H9 (cell line): Measurements from ENCODE around the gene CDC6. TPM values are rescaled to one million over a fixed set of nuclear protein-coding genes. Genes with fewer than 3 reads are reported as not detected.

ENCODE experiments used
- DNase-seq: peaks from one replicate; pipeline ENCODE4 v3.0.0-alpha.2; 2017
- H2AFZ ChIP-seq: one replicate; pipeline ENCODE4 v1.6.1; 2013; ENCODE audit warnings: mild to moderate bottlenecking, low read length, control low read depth, moderate library complexity
- H2AK5ac ChIP-seq: 2 replicates; pipeline ENCODE4 v1.6.1; 2013; ENCODE audit warnings: low read length, control low read depth, mixed read lengths; ENCODE audit not compliant: insufficient read length
- H2BK120ac ChIP-seq: one replicate; pipeline ENCODE4 v1.6.1; 2013; ENCODE audit warnings: low read depth, mild to moderate bottlenecking, low read length, control low read depth, inconsistent platforms; ENCODE audit not compliant: poor library complexity, severe bottlenecking
- H2BK12ac ChIP-seq: 2 replicates; pipeline ENCODE4 v1.6.1; 2013; ENCODE audit warnings: low read length, control low read depth, mixed read lengths, low read depth; ENCODE audit not compliant: insufficient read length
- H2BK15ac ChIP-seq: 2 replicates; pipeline ENCODE4 v1.6.1; 2013; ENCODE audit warnings: low read depth, low read length, control low read depth
- H2BK20ac ChIP-seq: one replicate; pipeline ENCODE4 v1.6.1; 2013; ENCODE audit warnings: low read depth, mild to moderate bottlenecking, low read length, control low read depth, inconsistent platforms; ENCODE audit not compliant: poor library complexity, severe bottlenecking
- H2BK5ac ChIP-seq: 2 replicates; pipeline ENCODE4 v1.6.1; 2013; ENCODE audit warnings: low read length, control low read depth, mixed read lengths; ENCODE audit not compliant: insufficient read length
- H3K14ac ChIP-seq: 2 replicates; pipeline ENCODE4 v1.6.1; 2013; ENCODE audit warnings: low read length, control low read depth; ENCODE audit not compliant: insufficient read depth
- H3K18ac ChIP-seq: 2 replicates; pipeline ENCODE4 v1.6.1; 2013; ENCODE audit warnings: low read depth, mild to moderate bottlenecking, mixed read lengths, low read length, control low read depth; ENCODE audit not compliant: insufficient read length
- H3K23ac ChIP-seq: 2 replicates; pipeline ENCODE4 v1.6.1; 2013; ENCODE audit warnings: low read length, control low read depth, mixed read lengths, low read depth; ENCODE audit not compliant: insufficient read length
- H3K23me2 ChIP-seq: 2 replicates; pipeline ENCODE4 v1.6.1; 2013; ENCODE audit warnings: low read depth, mild to moderate bottlenecking, mixed read lengths, low read length, control low read depth; ENCODE audit not compliant: insufficient read length, poor library complexity, severe bottlenecking
- H3K27ac ChIP-seq: 2 replicates; pipeline ENCODE4 v1.5.1; 2013; ENCODE audit warnings: low read length, control low read depth, mixed read lengths, low read depth; ENCODE audit not compliant: insufficient read length
- H3K27me3 ChIP-seq: 2 replicates; pipeline ENCODE4 v1.6.1; 2013; ENCODE audit warnings: low read length, control low read depth, inconsistent platforms; ENCODE audit not compliant: insufficient read depth
- H3K4ac ChIP-seq: 2 replicates; pipeline ENCODE4 v1.6.1; 2013; ENCODE audit warnings: low read depth, mild to moderate bottlenecking, control low read depth, inconsistent platforms, low read length, moderate library complexity
- H3K4me1 ChIP-seq: 2 replicates; pipeline ENCODE4 v1.6.1; 2013; ENCODE audit warnings: low read length, control low read depth, inconsistent platforms; ENCODE audit not compliant: insufficient read depth
- H3K4me2 ChIP-seq: 2 replicates; pipeline ENCODE4 v1.6.1; 2013; ENCODE audit warnings: low read length, control low read depth, mixed read lengths; ENCODE audit not compliant: insufficient read length, insufficient read depth
- H3K56ac ChIP-seq: 2 replicates; pipeline ENCODE4 v1.6.1; 2013; ENCODE audit warnings: low read depth, mild to moderate bottlenecking, mixed read lengths, low read length, control low read depth; ENCODE audit not compliant: insufficient read length
- H3K79me1 ChIP-seq: 2 replicates; pipeline ENCODE4 v1.6.1; 2013; ENCODE audit warnings: low read depth, mild to moderate bottlenecking, moderate library complexity, low read length, control low read depth, inconsistent platforms; ENCODE audit not compliant: insufficient read depth, poor library complexity, severe bottlenecking
- H3K79me2 ChIP-seq: 2 replicates; pipeline ENCODE4 v1.6.1; 2013; ENCODE audit warnings: low read length, control low read depth, inconsistent platforms; ENCODE audit not compliant: insufficient read depth
- H3K9ac ChIP-seq: 2 replicates; pipeline ENCODE4 v1.6.1; 2013; ENCODE audit warnings: low read length, control low read depth, mixed read lengths; ENCODE audit not compliant: insufficient read length; ENCODE audit errors: extremely low read depth
- H3K9me3 ChIP-seq: one replicate; pipeline ENCODE4 v1.6.1; 2013; ENCODE audit warnings: low read depth, low read length, inconsistent platforms; ENCODE audit not compliant: control insufficient read depth
- H3T11ph ChIP-seq: one replicate; pipeline ENCODE4 v1.6.1; 2013; ENCODE audit warnings: mild to moderate bottlenecking, low read length, control low read depth, inconsistent platforms
- H4K20me1 ChIP-seq: one replicate; pipeline ENCODE4 v1.6.1; 2013; ENCODE audit not compliant: control insufficient read depth, insufficient read length, insufficient read depth
- H4K5ac ChIP-seq: 2 replicates; pipeline ENCODE4 v1.6.1; 2013; ENCODE audit warnings: low read depth, mild to moderate bottlenecking, mixed read lengths, low read length, control low read depth; ENCODE audit not compliant: insufficient read length
- H4K8ac ChIP-seq: replicated peaks from 2 replicates; pipeline ENCODE4 v1.6.1; 2013; ENCODE audit warnings: low read length, control low read depth, mixed read lengths, low read depth; ENCODE audit not compliant: insufficient read length
- H4K91ac ChIP-seq: 2 replicates; pipeline ENCODE4 v1.6.1; 2013; ENCODE audit warnings: low read depth, mild to moderate bottlenecking, moderate library complexity, mixed read lengths, low read length, control low read depth; ENCODE audit not compliant: insufficient read length
- H3K27ac Mint-ChIP-seq, 3 experiments: 2 replicates in 2 of 3; 3 replicates in 1 of 3; pipeline ENCODE4 v1.8.0; 2020 to 2021; ENCODE audit warnings: mixed read lengths in 3 of 3, mild to moderate bottlenecking in 1 of 3, moderate library complexity in 1 of 3
- H3K27me3 Mint-ChIP-seq: 2 replicates; pipeline ENCODE4 v1.8.0; 2021; ENCODE audit warnings: low read depth, mild to moderate bottlenecking, moderate library complexity, mixed read lengths
- H3K36me3 Mint-ChIP-seq, 3 experiments: 2 replicates in 2 of 3; 3 replicates in 1 of 3; pipeline ENCODE4 v1.8.0; 2020 to 2021; ENCODE audit warnings: low read depth in 3 of 3, mixed read lengths in 3 of 3; ENCODE audit not compliant: insufficient read depth in 1 of 3
- H3K4me1 Mint-ChIP-seq, 2 experiments: 2 replicates each; pipeline ENCODE4 v1.8.0; 2020; ENCODE audit warnings: mixed read lengths in 2 of 2
- H3K4me3 Mint-ChIP-seq, 2 experiments: 2 replicates in 1 of 2; 3 replicates in 1 of 2; pipeline ENCODE4 v1.8.0; 2020 to 2021; ENCODE audit warnings: mild to moderate bottlenecking in 2 of 2, mixed read lengths in 2 of 2, moderate library complexity in 1 of 2
- H3K9me3 Mint-ChIP-seq, 2 experiments: 2 replicates in 1 of 2; 3 replicates in 1 of 2; pipeline ENCODE4 v1.8.0; 2020; ENCODE audit warnings: mild to moderate bottlenecking in 2 of 2, mixed read lengths in 2 of 2, moderate library complexity in 1 of 2
- CTCF ChIP-seq: fragments of 200-600 bp; sonication (generic); conservative IDR thresholded peaks from 3 replicates; pipeline ENCODE4 v1.8.0; 2021; ENCODE audit warnings: antibody characterized with exemption, mild to moderate bottlenecking
- WGBS: extraction: QIAGEN DNeasy Blood & Tissue Kit; methylation state at CpG from one replicate; pipeline ENCODE4 v1.1.7; 2013; ENCODE audit warnings: missing lambda C conversion rate, low lambda C conversion rate, mixed read lengths; ENCODE audit not compliant: insufficient read length; ENCODE audit errors: extremely low coverage; 5-methylcytosine and 5-hydroxymethylcytosine counted together
- total RNA-seq: library from RNA; stranded (reverse); gene quantifications from 2 replicates; pipeline ENCODE4 v1.2.1, GENCODE V29; 2021

CDC6 gene
- total RNA-seq, 1 experiment from 2014 or later = 131 TPM

DNA sequence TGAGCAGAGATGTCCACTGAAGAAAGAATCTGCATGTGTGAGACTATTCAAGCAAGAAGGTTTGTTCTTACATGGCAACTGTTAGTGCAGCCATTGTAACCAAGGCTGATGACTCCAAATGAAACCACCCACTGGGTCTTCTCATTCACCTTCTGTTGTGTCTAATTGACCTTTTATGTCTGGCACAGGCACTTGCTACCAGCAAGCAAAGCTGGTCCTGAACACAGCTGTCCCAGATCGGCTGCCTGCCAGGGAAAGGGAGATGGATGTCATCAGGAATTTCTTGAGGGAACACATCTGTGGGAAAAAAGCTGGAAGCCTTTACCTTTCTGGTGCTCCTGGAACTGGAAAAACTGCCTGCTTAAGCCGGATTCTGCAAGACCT, 3.6 kb downstream of the CDC6 start:
- Histone ChIP-seq H2AFZ (no peak overlapping the region), H2BK15ac (no peak overlapping the region), H2AK5ac (no peak overlapping the region), H3K27ac (no peak overlapping the region), H3K79me1 (peaks cover 3% of the 10 kb centered on the region), H3K27me3 (no peaks in the 10 kb centered on the region), H3K14ac (no peak overlapping the region), H2BK120ac (no peak overlapping the region), H3K4me1 (peaks cover 6% of the 10 kb centered on the region; the same call in 1 of the 2 replicates), H4K5ac (no peak overlapping the region), H2BK5ac (no peak overlapping the region), H3K4me2 (no peak overlapping the region), H3K79me2 (peaks cover 16% of the 10 kb centered on the region; the same call in 1 of the 2 replicates), H4K91ac (no peak overlapping the region), H3K23me2 (no peaks in the 10 kb centered on the region), H3K9ac (no peak overlapping the region), H2BK12ac (no peak overlapping the region), H3K9me3 (no peaks in the 10 kb centered on the region), H2BK20ac (no peak overlapping the region), H3K23ac (no peak overlapping the region), H3K56ac (no peak overlapping the region), H3K4ac (no peak overlapping the region), H3K18ac (no peak overlapping the region), H4K20me1 (no peaks in the 10 kb centered on the region), H4K8ac (no peak overlapping the region), H3T11ph (no peak overlapping the region)
- DNase-seq = no peak
- H3K27me3 Mint-ChIP-seq = no peaks in the 10 kb centered on the region; the same call in 1 of the 2 replicates
- no peak for TF ChIP-seq CTCF
- H3K4me3 Mint-ChIP-seq = no peak overlapping the region
- peaks cover 44 to 74% (median 60%) of the 10 kb centered on the region in 3 experiments for H3K36me3 Mint-ChIP-seq
- H3K9me3 Mint-ChIP-seq = peaks cover 3 to 6% of the 10 kb centered on the region in 2 experiments; a peak in 4 of 5 replicates
- WGBS = no CpG with 5 or more reads among the region's 2 CpGs
- peaks cover 47 to 55% of the 10 kb centered on the region in 2 experiments for H3K4me1 Mint-ChIP-seq
- peak overlapping the region in 2 of 3 experiments; percentile 72 to 82; a peak in 1 of 7 replicates for H3K27ac Mint-ChIP-seq
